ENCODE measurements around the gene SMIM10L2A. TPM values are rescaled to one million over a fixed set of nuclear protein-coding genes. Genes with fewer than 3 reads are reported as not detected.

The SMIM10L2A gene
- total and polyA plus RNA-seq, 2 of the 8 experiments (the other 6 are each of a cell fraction or from before 2014, with no cell fraction given): 5.0 to 7.5 TPM

GRCh38 chrX:135438734-135439043, 16.9 kb downstream of the SMIM10L2A start:
- no peak overlapping the region for H2BK5ac ChIP-seq (ENCODE audit: low read depth, low read length)
- no peak overlapping the region for H3K18ac ChIP-seq (ENCODE audit: extremely low read depth, low read length)
- FAIRE-seq (no peak), DNase-seq (ENCODE audit: low read depth in 1 of 2, low spot score in 2 of 2) (no peak)
- H3K9me3 ChIP-seq (ENCODE audit: insufficient read depth in 2 of 2, low read depth in 1 of 2, low read length in 1 of 2): peaks cover 0 to 12% of the 10 kb centered on the region in 2 experiments; a peak in 1 of 4 replicates
- no peak overlapping the region for H4K91ac ChIP-seq (replicated peaks; ENCODE audit: insufficient read length, low read length)
- no peaks in the 10 kb centered on the region for H3K79me2 ChIP-seq (ENCODE audit: control insufficient read depth in 1 of 2, insufficient read depth in 2 of 2, low read length in 2 of 2)
- no peak overlapping the region for H3K23ac ChIP-seq (ENCODE audit: insufficient read length)
- H2BK120ac ChIP-seq (replicated peaks; ENCODE audit: low read depth, low read length): no peak overlapping the region
- H2AFZ ChIP-seq (ENCODE audit: low read length): no peak overlapping the region
- H4K8ac ChIP-seq (ENCODE audit: extremely low read depth, insufficient read depth, low read length): peak overlapping the region; percentile 51; the same call in 1 of the 2 replicates
- 67% methylated on average over 1 of the region's 7 CpGs; no CpG with 5 or more reads in 1 of the 2 experiments for WGBS, 2 experiments (ENCODE audit: extremely low coverage in 1 of 2, insufficient coverage in 1 of 2, insufficient read length in 1 of 2, insufficient replicate concordance in 2 of 2, low coverage in 1 of 2, low lambda C conversion rate in 2 of 2, missing lambda C conversion rate in 1 of 2)
- no peak overlapping the region for H2BK15ac ChIP-seq (ENCODE audit: low read length)
- no peak overlapping the region for H2BK20ac ChIP-seq (ENCODE audit: low read length)
- no peak overlapping the region for H2BK12ac ChIP-seq (ENCODE audit: low read depth, low read length)
- CTCF ChIA-PET (ENCODE audit: partially characterized antibody): interaction anchor here (1.1 to 3.5 kb wide), 6 partner anchors 9 to 36 kb away, joined by 3 to 11 read pairs (median 8); no protein-coding TSS in a partner anchor
- H3K56ac ChIP-seq (replicated peaks; ENCODE audit: insufficient read length, low read depth, low read length): no peak overlapping the region
- no peaks in the 10 kb centered on the region for H3K23me2 ChIP-seq (ENCODE audit: low read depth, low read length)
- no peak overlapping the region for H3K4me3 ChIP-seq (ENCODE audit: extremely low read depth in 1 of 4, insufficient read depth in 2 of 4, low read depth in 3 of 4, low read length in 4 of 4)
- no peak overlapping the region for H4K5ac ChIP-seq (ENCODE audit: insufficient read length, low read depth, low read length)
- no peak overlapping the region for H3K4ac ChIP-seq (replicated peaks; ENCODE audit: insufficient read length, low read depth, low read length)
- H4K20me1 ChIP-seq (replicated peaks in 1 of 2; ENCODE audit: control insufficient read depth in 1 of 2, insufficient read depth in 2 of 2, low read length in 2 of 2): no peaks in the 10 kb centered on the region
- no peak overlapping the region for H2AK5ac ChIP-seq (ENCODE audit: low read depth, low read length)
- no peak overlapping the region for H3K27ac ChIP-seq (ENCODE audit: low read depth, low read length)
- no peaks in the 10 kb centered on the region for H3K79me1 ChIP-seq (ENCODE audit: low read depth, low read length)
- H3K14ac ChIP-seq (ENCODE audit: insufficient read length): no peak overlapping the region
- H3K4me1 ChIP-seq (replicated peaks in 1 of 4; ENCODE audit: control insufficient read depth in 3 of 4, insufficient read depth in 4 of 4, low read length in 3 of 4): no peaks in the 10 kb centered on the region
- H3K4me2 ChIP-seq (ENCODE audit: insufficient read depth in 1 of 2, low read depth in 2 of 2, low read length in 2 of 2): no peak overlapping the region
- no peak overlapping the region for H3K9ac ChIP-seq (replicated peaks in 1 of 4; ENCODE audit: extremely low read depth in 1 of 4, low read depth in 3 of 4, low read length in 3 of 4)
- TF ChIP-seq MAFK (IDR thresholded peaks at IDR 0.05; ENCODE audit: low read depth, low read length): no peak
- TF ChIP-seq CEBPB (IDR thresholded peaks at IDR 0.05; ENCODE audit: low read depth, low read length): no peak
- TF ChIP-seq ATF2 (IDR thresholded peaks at IDR 0.05; ENCODE audit: low read length): no peak
- TF ChIP-seq NRF1 (IDR thresholded peaks at IDR 0.05; ENCODE audit: low read depth, low read length): no peak
- no peak for TF ChIP-seq NANOG (IDR thresholded peaks at IDR 0.05; ENCODE audit: insufficient read depth, low read depth, low read length, poor library complexity, severe bottlenecking)
- no peaks in the 10 kb centered on the region for H3K27me3 ChIP-seq (replicated peaks in 1 of 4; ENCODE audit: control insufficient read depth in 3 of 4, extremely low read depth in 1 of 4, insufficient read depth in 3 of 4, low read length in 3 of 4)
- POLR2A ChIA-PET (ENCODE audit: partially characterized antibody): no interaction called here
- no peaks in the 10 kb centered on the region for H3K36me3 ChIP-seq (ENCODE audit: control insufficient read depth in 2 of 4, insufficient read depth in 4 of 4, low read length in 3 of 4)
